Astrocyte (in vitro differentiated cells and primary cell): ENCODE results near the gene THOP1. TPM values are rescaled to one million over a fixed set of nuclear protein-coding genes. Genes with fewer than 3 reads are reported as not detected.

ENCODE experiments used
- DNase-seq: peaks from one replicate; pipeline ENCODE4 v3.0.0-alpha.2; 2010; ENCODE audit warnings: low read depth
- FAIRE-seq: peaks from 2 replicates; lab custom pipeline; 2011; peaks lifted over from hg19 to GRCh38; lab: Jason Lieb, UNC
- H2AFZ ChIP-seq: 2 replicates; pipeline ENCODE4 v1.6.0; 2012; ENCODE audit warnings: low read depth, low read length, inconsistent platforms
- H3K27ac ChIP-seq: 2 replicates; pipeline ENCODE4 v1.5.1; 2011; ENCODE audit warnings: low read depth, low read length, inconsistent platforms
- H3K27me3 ChIP-seq: 2 replicates; pipeline ENCODE4 v1.6.0; 2011; ENCODE audit warnings: low read length, inconsistent platforms; ENCODE audit not compliant: insufficient read depth
- H3K36me3 ChIP-seq: 2 replicates; pipeline ENCODE4 v1.5.1; 2011; ENCODE audit warnings: low read length, inconsistent platforms; ENCODE audit not compliant: insufficient read depth
- H3K4me1 ChIP-seq: 2 replicates; pipeline ENCODE4 v1.5.1; 2011; ENCODE audit warnings: low read length, inconsistent platforms; ENCODE audit not compliant: insufficient read depth
- H3K4me2 ChIP-seq: 2 replicates; pipeline ENCODE4 v1.6.0; 2012; ENCODE audit warnings: low read length, inconsistent platforms
- H3K4me3 ChIP-seq: 2 replicates; pipeline ENCODE4 v1.5.1; 2011; ENCODE audit warnings: low read depth, mild to moderate bottlenecking, low read length, inconsistent platforms; ENCODE audit not compliant: insufficient read depth
- H3K79me2 ChIP-seq: 2 replicates; pipeline ENCODE4 v1.6.0; 2012; ENCODE audit warnings: mild to moderate bottlenecking, low read length, inconsistent platforms; ENCODE audit not compliant: insufficient read depth
- H3K9ac ChIP-seq: 2 replicates; pipeline ENCODE4 v1.6.0; 2012; ENCODE audit warnings: mild to moderate bottlenecking, low read length, inconsistent platforms
- H3K9me3 ChIP-seq: 2 replicates; pipeline ENCODE4 v1.5.1; 2012; ENCODE audit warnings: low read depth, mild to moderate bottlenecking, low read length, inconsistent platforms; ENCODE audit not compliant: insufficient read depth
- H4K20me1 ChIP-seq: 2 replicates; pipeline ENCODE4 v1.6.0; 2012; ENCODE audit warnings: low read length, inconsistent platforms; ENCODE audit not compliant: insufficient read depth
- H3K27ac Mint-ChIP-seq: one replicate; pipeline ENCODE4 v1.8.0; 2021; ENCODE audit warnings: mild to moderate bottlenecking, mixed read lengths; ENCODE audit not compliant: unreplicated experiment
- H3K27me3 Mint-ChIP-seq: one replicate; pipeline ENCODE4 v1.8.0; 2021; ENCODE audit warnings: low read depth, mixed read lengths; ENCODE audit not compliant: unreplicated experiment
- H3K36me3 Mint-ChIP-seq: one replicate; pipeline ENCODE4 v1.8.0; 2021; ENCODE audit warnings: low read depth, mixed read lengths; ENCODE audit not compliant: unreplicated experiment
- H3K4me1 Mint-ChIP-seq: one replicate; pipeline ENCODE4 v1.8.0; 2021; ENCODE audit warnings: low read depth, mixed read lengths; ENCODE audit not compliant: unreplicated experiment
- H3K4me3 Mint-ChIP-seq: one replicate; pipeline ENCODE4 v1.8.0; 2021; ENCODE audit warnings: mild to moderate bottlenecking, moderate library complexity, mixed read lengths; ENCODE audit not compliant: unreplicated experiment
- H3K9me3 Mint-ChIP-seq: one replicate; pipeline ENCODE4 v1.8.0; 2021; ENCODE audit warnings: mild to moderate bottlenecking, mixed read lengths; ENCODE audit not compliant: unreplicated experiment
- CTCF ChIP-seq: IDR thresholded peaks from 2 replicates; pipeline ENCODE4 v1.5.1; 2011; ENCODE audit warnings: low read depth, mild to moderate bottlenecking, inconsistent platforms, low read length, moderate library complexity; ENCODE audit not compliant: insufficient read depth
- EZH2 ChIP-seq: IDR thresholded peaks from 2 replicates; pipeline ENCODE4 v1.6.1; 2012; ENCODE audit warnings: mild to moderate bottlenecking, low read length, inconsistent platforms; ENCODE audit not compliant: insufficient read depth
- total RNA-seq: library from RNA; stranded (reverse); gene quantifications from 2 replicates; pipeline ENCODE4 v1.2.1, GENCODE V29; 2021

Gene THOP1
- total RNA-seq, 1 donor from 2014 or later: 73.4 TPM

- H3K27me3 Mint-ChIP-seq: no peaks in the 10 kb centered on the region
- H3K4me3 ChIP-seq: no peak overlapping the region
- no peak for DNase-seq
- H3K36me3 ChIP-seq: no peaks in the 10 kb centered on the region
- no peak overlapping the region for H3K9ac ChIP-seq
- no peaks in the 10 kb centered on the region for H3K4me1 ChIP-seq
- no peak overlapping the region for H3K27ac ChIP-seq
- TF ChIP-seq EZH2: no peak
- no peak for TF ChIP-seq CTCF
- peaks cover 28% of the 10 kb centered on the region for H4K20me1 ChIP-seq
- no peaks in the 10 kb centered on the region for H3K9me3 Mint-ChIP-seq
- H3K27ac Mint-ChIP-seq: no peak overlapping the region
- no peaks in the 10 kb centered on the region for H3K9me3 ChIP-seq
- H3K4me3 Mint-ChIP-seq: no peak overlapping the region
- no peak overlapping the region for H2AFZ ChIP-seq
- no peaks in the 10 kb centered on the region for H3K27me3 ChIP-seq
- H3K36me3 Mint-ChIP-seq: peaks cover 2% of the 10 kb centered on the region
- FAIRE-seq: no peak
- H3K4me1 Mint-ChIP-seq: no peaks in the 10 kb centered on the region
- peaks cover 25% of the 10 kb centered on the region for H3K79me2 ChIP-seq
- no peak overlapping the region for H3K4me2 ChIP-seq
Observed at GRCh38 chr19:2765376-2765775, 19.9 kb upstream of the THOP1 start.

- DNase-seq: no peak
- Histone ChIP-seq H4K20me1 (peaks cover 42% of the 10 kb centered on the region), H3K27me3 (no peaks in the 10 kb centered on the region), H3K9me3 (no peaks in the 10 kb centered on the region), H3K27ac (no peak overlapping the region), H3K4me2 (no peak overlapping the region), H2AFZ (no peak overlapping the region), H3K4me3 (no peak overlapping the region), H3K79me2 (peaks cover 39% of the 10 kb centered on the region), H3K9ac (no peak overlapping the region), H3K4me1 (no peaks in the 10 kb centered on the region), H3K36me3 (no peaks in the 10 kb centered on the region)
- Mint-ChIP-seq H3K9me3 (no peaks in the 10 kb centered on the region), H3K4me1 (no peaks in the 10 kb centered on the region), H3K36me3 (peaks cover 2% of the 10 kb centered on the region), H3K27ac (no peak overlapping the region), H3K27me3 (no peaks in the 10 kb centered on the region), H3K4me3 (no peak overlapping the region)
- no peak for FAIRE-seq
- TF ChIP-seq CTCF (no peak), EZH2 (no peak)
Observed at GRCh38 chr19:2766594-2767372, 18.5 kb upstream of the THOP1 start.

- Mint-ChIP-seq H3K9me3 (no peaks in the 10 kb centered on the region), H3K4me1 (peaks cover 4% of the 10 kb centered on the region), H3K4me3 (no peak overlapping the region), H3K36me3 (peaks cover 2% of the 10 kb centered on the region), H3K27ac (no peak overlapping the region), H3K27me3 (no peaks in the 10 kb centered on the region)
- Histone ChIP-seq H3K9ac (no peak overlapping the region), H3K27me3 (no peaks in the 10 kb centered on the region), H3K27ac (no peak overlapping the region), H3K79me2 (peaks cover 48% of the 10 kb centered on the region), H3K36me3 (no peaks in the 10 kb centered on the region), H4K20me1 (peaks cover 51% of the 10 kb centered on the region), H3K9me3 (no peaks in the 10 kb centered on the region), H3K4me3 (no peak overlapping the region), H3K4me1 (no peaks in the 10 kb centered on the region), H2AFZ (no peak overlapping the region), H3K4me2 (no peak overlapping the region)
- TF ChIP-seq EZH2 (no peak), CTCF (no peak)
- FAIRE-seq: no peak
- no peak for DNase-seq
Observed at GRCh38 chr19:2767688-2768087, 17.6 kb upstream of the THOP1 start.
